ENCODE results near the gene ANO1.
A peak's percentile ranks its signal among the peaks of the same experiment; 100 is the strongest.
"Not testable (repeated sequence)": the region's sequence is repeated elsewhere in the genome, so short reads cannot be mapped to it uniquely, and the experiment has no call there.

ANO1 gene

GRCh38 chr11:70194792-70195791 is 117.0 kb downstream of the ANO1 start:
- no peak for DNase-seq

DNA sequence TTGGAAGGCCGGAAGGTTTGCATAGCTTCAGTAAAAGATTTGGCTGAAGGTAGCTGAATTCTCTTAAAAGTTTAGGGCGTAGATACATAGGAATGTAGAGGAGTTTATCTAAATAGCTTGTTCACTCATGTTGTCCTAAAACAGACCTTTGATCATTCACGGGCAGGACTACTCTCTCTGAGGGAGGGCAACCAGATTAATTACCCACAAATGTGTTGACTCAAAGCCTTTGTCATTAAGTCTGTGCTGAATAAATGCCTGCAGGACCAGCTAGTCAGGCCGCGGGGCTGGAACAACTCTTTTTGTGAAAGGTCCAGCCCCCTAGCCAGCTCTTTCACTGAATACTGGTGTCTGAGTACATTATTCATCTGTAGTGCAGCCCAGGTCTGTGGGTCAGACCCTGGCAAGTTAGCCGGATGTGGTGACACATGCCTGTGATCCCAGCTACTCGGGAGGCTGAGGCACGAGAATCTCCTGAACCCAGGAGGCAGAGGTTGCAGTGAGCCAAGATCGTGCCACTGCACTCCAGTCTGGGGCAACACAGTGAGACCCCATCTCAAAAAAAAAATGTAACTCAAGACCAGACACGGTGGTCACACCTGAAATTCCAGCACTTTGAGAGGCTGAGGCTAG is 122.2 kb downstream of the ANO1 start:
- DNase-seq = no peak

- DNase-seq = not testable (repeated sequence)
These were observed 122.9 kb downstream of the ANO1 start for GRCh38 chr11:70201047-70201446.

DNA sequence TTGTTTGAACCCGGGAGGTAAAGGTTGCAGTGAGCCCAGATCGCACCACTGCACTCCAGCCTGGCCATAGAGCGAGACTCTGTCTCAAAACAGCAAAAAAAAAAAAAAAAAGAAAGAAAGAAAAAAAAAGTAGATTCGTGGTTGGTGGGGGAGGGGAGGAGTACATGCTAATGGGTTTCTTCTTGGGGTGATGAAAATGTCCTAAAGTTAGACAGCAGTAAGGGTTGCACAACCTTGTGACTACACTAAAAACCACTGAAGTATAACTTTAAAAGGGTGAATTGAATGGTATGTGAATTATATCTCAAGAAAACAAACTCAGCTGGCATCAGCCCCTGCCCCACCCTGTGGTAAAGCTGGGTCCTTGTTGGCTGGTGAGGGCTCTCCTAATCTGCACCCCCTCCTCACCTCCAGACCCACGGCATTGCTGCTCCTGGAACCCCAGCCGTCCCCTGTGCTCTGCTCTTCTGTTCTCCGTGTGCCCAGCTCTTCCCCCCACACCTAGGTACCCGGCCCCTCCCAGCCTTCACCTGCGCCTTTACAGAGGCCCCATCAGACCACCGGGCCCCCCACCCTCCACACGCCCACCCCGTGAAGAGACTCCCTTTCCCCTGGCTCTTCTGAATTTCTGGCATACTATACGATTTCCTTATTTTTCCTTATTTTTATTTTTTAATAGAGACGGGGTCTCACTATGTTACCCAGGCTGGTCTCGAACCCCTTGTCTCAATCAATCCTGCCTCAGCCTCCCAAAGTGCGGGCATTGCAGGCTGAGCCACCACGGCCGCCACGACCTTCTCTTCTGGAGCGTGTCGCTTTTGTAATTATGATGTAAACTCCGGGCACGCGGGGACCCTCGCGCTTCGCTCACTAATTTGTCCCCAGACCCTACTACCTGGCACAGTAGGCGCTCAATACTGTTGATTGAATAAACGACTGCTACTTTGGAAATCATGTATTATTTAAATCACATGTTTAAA is 124.1 kb downstream of the ANO1 start:
- DNase-seq = no peak

- DNase-seq = peak; percentile 88 to 89
These were observed 125.0 kb downstream of the ANO1 start, which contains the start of gene FADD for GRCh38 chr11:70202920-70203750. FADD (plus strand) TSS chr11:70203296; CDS start chr11:70203460, 164 bp downstream.

- peak; percentile 86 to 96 for DNase-seq
These were observed 125.8 kb downstream of the ANO1 start for GRCh38 chr11:70203751-70204465.

GRCh38 chr11:70204466-70204799 is 126.3 kb downstream of the ANO1 start:
- peak in 1 of 2 donors; percentile 28 for DNase-seq

GRCh38 chr11:70205049-70205725 is 127.1 kb downstream of the ANO1 start:
- no peak for DNase-seq

- no peak for DNase-seq
These were observed 127.6 kb downstream of the ANO1 start for GRCh38 chr11:70205766-70206165.

DNA sequence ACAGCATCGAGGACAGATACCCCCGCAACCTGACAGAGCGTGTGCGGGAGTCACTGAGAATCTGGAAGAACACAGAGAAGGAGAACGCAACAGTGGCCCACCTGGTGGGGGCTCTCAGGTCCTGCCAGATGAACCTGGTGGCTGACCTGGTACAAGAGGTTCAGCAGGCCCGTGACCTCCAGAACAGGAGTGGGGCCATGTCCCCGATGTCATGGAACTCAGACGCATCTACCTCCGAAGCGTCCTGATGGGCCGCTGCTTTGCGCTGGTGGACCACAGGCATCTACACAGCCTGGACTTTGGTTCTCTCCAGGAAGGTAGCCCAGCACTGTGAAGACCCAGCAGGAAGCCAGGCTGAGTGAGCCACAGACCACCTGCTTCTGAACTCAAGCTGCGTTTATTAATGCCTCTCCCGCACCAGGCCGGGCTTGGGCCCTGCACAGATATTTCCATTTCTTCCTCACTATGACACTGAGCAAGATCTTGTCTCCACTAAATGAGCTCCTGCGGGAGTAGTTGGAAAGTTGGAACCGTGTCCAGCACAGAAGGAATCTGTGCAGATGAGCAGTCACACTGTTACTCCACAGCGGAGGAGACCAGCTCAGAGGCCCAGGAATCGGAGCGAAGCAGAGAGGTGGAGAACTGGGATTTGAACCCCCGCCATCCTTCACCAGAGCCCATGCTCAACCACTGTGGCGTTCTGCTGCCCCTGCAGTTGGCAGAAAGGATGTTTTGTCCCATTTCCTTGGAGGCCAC is 128.3 kb downstream of the ANO1 start:
- no peak for DNase-seq

GRCh38 chr11:70206982-70207376 is 128.9 kb downstream of the ANO1 start:
- DNase-seq = no peak

DNA sequence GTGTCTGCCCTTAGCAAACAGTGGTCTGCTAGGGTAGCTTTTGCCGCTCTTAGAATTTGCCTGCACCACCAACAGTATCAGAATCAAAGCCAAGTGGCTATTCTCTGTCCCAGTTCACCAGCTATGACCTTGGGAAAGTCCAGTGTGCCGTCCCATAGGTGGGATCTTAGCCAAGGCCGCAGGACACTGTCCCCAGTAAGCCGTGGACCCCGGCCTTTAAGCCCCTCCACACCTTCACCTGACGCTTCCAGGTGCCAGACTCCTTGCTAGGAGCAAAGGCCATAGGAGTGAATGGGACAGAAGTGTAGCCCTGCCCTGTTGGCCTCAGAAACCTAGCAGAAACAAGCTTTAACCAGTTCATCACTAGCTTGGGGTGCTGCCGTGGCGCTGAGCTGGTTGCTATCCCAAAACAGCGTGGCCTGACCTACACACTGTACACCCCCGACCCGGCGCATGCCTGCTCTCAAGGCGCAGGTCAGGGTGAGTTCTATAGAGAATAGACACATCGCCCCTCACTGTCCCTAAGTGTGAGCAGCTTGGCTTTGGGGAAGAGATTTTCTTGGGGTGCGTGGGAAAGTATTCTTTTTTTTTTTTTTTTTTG is 129.5 kb downstream of the ANO1 start:
- no peak for DNase-seq

- DNase-seq = no peak
These were observed 131.3 kb downstream of the ANO1 start for GRCh38 chr11:70209391-70209912.

GRCh38 chr11:70210051-70210501 is 132.0 kb downstream of the ANO1 start:
- DNase-seq = no peak

DNA sequence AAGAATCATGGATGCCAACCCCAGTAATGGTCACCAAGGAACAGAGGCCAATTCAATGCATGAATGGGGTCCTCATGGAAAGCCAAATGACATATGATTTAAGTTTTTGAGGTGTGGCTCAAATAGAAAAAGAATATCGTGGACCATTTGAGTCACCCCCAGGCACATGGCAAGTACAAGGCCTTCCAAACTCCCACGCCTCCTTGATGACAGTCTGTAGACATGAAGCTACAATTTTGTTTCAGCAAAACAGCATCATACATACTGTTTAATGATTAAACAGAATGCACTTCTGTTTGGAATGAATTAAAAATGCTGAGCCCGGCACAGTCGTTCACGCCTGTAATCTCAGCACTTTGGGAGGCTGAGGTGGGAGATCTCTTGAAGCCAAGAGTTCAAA is 132.4 kb downstream of the ANO1 start:
- DNase-seq = no peak

- no peak for DNase-seq
These were observed 134.2 kb downstream of the ANO1 start for GRCh38 chr11:70212227-70212811.

GRCh38 chr11:70217388-70217787 is 139.3 kb downstream of the ANO1 start:
- DNase-seq = not testable (repeated sequence)

DNA sequence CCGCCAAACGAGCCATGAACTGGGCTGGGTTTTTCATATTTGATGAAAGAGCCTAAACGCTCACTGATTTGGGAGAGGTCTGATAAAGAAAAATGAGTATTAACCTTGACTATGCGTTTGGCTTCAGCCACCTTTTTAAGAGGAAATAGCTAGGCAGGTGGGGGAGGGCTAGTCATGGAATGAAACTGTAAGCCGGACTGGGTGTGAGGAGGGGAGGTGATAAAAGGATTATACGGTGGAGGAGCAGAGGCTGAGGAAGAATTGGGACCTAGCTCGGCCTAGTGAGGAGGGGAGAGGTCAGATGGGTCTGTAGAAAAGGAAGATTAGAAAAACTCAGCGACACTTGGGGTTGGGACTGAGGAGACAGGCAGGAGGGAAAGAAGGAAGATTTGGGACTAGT is 140.0 kb downstream of the ANO1 start:
- DNase-seq = not testable (repeated sequence)

DNA sequence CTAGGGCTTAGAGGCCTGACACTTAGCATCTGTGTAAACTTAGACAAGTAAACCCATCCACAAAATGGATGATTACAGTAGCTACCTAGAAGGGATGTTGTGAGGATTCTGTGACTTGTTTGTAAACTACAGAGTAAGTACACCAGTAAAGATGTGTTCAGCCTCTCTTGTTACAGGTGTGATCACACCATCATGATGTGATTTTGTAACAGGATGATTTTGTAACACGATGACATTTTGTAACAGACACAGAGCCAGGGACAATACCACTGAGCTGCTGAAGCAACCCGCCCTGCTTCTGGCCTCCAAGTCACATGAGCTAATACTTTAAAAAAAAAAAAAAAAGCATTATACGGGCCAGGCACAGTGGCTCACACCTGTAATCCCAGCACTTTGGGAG is 142.0 kb downstream of the ANO1 start:
- no peak for DNase-seq
